HG03342 (cell line): ENCODE measurements around the gene NDUFAF8.

ENCODE experiments used
- ATAC-seq: cut with Tn5 transposase; IDR thresholded peaks from one replicate; pipeline ENCODE4 v1.9.1; 2021; ENCODE audit warnings: mild to moderate bottlenecking, moderate library complexity; ENCODE audit not compliant: unreplicated experiment

Gene NDUFAF8, protein sequence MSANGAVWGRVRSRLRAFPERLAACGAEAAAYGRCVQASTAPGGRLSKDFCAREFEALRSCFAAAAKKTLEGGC

GRCh38 chr17:81238815-81239713 is at the start of gene NDUFAF8, which contains the start of gene TEPSIN:
TSS of gene NDUFAF8 (plus strand) at chr17:81239318. CDS start at chr17:81239364, 46 bp downstream.
TSS of gene TEPSIN (minus strand) at chr17:81239055. CDS start at chr17:81239033, 22 bp downstream.
- ATAC-seq: peak; percentile 91

GRCh38 chr17:81189670-81190530 is 49.2 kb upstream of the NDUFAF8 start:
- ATAC-seq: no peak

DNA sequence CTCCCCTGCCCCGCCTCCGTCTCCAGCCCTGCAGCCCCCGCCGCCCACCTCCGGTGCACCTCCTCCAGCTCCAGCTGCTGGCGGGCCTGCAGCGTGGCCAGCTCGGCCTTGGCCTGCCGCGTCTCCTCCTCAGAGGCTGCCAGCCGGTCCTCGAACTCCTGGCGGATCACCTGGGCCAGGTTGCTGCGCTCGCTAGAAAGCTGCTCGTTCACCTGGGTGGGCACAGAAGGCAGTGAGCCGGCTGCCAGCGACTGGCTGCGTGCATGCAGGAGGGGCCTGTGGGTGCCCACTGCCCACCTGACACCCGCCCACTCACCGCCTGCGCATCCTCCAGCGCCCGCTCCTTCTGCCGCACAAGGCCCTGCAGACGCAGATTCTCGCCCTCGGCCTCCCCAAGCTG is 48.5 kb upstream of the NDUFAF8 start:
- no peak for ATAC-seq

DNA sequence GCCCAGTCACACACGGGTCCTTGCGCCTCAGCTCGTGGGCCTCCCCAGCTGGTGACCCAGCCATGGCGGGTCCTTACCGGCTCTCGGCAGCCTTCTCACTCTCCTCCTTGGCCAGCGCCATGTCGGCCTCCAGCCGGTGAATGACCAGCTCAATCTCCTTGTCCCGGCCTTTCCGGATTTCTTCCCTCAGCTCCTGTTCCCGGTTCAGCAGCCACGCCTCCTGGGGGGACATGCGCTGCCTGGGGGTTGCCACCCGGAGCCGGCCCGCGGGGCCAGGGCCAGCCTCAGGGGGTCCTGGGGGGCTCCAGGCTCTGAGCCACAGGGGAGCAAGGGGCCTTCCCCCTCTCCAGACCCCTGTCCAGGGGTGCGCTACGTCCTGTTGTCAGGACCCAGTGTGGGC is 48.0 kb upstream of the NDUFAF8 start:
- no peak for ATAC-seq

- no peak for ATAC-seq
Observed at GRCh38 chr17:81191646-81192045, 47.5 kb upstream of the NDUFAF8 start.

DNA sequence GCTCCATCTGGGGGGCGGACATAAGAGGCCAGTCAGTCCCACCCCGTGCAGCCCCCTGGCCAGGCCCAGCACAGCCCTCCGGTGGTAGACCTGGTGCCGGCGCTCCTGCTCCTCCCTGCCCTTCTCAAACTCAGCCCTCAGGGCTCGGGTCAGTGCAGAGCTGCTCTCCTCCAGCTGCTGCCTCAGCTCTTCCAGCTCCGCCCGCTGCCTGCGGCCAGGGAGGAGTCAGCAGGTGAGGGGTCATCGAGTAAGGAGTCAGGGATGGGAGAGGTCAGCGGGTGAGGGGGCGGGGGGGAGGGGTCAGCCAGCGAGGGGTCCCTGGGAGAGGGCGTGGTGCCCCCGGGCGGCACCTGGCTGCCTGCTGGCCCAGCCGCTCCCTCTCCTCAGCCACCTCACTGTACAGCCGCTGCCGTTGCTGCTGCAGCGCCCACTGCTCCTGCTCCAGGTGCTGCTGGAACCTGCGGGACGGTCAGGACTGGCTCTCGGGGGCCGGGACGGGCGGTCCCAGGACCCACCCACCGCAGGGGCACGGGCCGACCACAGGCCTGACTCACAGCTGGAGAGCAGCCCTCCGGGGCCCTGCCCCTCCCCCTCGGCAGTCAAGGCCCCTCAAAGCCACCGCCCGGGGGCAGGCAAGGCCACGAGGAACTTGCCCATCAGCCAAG is 46.6 kb upstream of the NDUFAF8 start:
- ATAC-seq: no peak

GRCh38 chr17:81193051-81193410 is 46.1 kb upstream of the NDUFAF8 start:
- ATAC-seq: no peak

DNA sequence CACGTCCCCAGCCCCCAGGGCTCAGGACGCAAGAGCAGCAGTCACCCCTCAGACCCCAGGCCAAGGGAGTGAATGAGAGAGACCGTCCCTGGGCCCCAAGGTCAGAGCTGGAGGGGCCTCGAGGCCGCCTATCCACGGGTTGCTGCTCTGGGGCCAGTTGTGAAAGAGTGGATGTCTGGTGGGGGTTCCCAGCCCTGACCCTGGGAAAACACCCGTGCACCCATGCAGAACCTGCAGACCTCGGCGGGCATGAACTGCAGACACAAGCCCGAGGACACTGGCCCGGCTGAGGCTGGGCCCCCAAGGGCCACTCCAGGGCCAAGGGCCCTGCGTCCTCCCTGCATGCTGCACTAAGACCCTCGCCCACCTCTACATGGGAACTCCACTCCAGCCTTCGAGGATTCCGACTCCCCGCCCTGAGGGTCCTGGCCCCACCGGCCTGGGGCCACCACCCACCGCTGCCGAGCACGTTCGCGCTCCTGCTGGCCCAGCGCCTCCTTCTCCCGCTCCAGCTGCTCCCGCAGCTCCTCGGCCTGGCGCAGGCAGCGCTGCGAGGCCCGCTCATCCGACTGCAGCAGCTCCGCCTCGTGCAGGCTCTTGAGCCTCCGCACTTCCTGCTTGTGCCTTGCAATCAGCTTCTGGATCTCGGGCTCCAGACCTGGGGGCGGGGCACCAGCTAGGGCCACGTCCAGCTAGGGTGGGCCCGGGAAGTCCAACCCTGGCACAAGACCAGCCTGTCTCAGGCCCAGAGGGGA is 45.5 kb upstream of the NDUFAF8 start:
- ATAC-seq: no peak

DNA sequence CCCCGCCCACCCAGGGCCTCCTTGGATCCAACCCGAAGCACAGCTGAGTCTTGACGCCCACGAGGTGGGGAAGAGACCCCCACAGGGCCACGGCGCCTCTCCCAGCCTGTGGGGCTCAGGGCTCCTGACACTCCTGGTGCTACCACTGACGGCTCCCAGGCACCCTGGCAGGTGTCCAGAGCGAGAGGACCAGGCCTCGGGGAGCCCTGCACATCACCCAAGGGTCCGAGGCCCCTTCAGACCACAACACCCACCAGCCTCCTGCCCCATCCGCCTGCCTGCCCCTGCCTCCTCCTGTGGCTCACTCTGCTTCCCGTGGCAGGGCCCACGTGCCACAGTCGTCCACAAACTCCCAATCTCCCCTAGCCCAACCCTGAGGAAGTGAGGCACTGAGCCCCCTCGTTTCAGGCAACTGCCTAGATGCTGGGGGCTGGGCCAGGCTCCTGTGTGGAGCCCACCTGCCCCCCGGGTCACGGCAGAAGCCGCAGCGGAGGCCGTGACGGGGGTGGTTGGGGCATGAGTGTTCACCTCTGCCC is 44.8 kb upstream of the NDUFAF8 start:
- ATAC-seq: no peak

GRCh38 chr17:81194941-81195901 is 43.9 kb upstream of the NDUFAF8 start:
- no peak for ATAC-seq

- ATAC-seq: no peak
Observed at GRCh38 chr17:81195941-81196495, 43.1 kb upstream of the NDUFAF8 start.

GRCh38 chr17:81196505-81197408 is 42.4 kb upstream of the NDUFAF8 start:
- ATAC-seq: no peak

- no peak for ATAC-seq
Observed at GRCh38 chr17:81197409-81197795, 41.7 kb upstream of the NDUFAF8 start.

DNA sequence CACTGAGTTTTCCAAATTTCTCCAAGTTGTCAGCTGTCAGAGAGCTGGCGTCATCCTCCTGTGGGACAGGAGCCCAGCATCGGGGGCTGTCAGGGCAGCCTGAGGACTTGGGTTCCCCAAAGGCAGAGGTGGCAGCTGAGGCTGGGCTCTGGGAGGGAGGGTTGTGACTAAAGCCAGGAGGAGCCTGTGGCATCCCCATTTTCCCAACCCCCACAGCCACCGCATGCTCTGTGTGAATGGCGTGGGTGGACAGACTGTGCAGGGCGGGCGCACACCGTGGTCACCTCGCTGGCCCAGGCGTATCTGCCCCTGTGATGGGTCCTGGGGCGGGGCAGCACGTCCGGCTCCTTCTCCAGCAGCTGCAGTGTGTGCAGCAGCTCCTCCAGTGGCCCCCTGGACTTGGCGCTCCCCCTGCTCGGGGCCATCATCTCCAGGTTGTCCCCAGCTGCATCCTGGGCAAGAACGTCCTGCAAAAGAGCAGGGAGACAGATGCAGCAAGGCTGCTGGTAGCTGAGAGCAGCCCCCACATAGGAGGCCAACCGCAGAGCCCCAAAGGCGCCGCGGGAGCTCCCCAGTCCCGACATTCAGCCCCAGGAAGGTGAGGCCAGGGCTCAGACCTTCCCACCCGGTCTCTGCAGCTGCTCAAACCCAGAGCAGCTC is 41.2 kb upstream of the NDUFAF8 start:
- no peak for ATAC-seq

DNA sequence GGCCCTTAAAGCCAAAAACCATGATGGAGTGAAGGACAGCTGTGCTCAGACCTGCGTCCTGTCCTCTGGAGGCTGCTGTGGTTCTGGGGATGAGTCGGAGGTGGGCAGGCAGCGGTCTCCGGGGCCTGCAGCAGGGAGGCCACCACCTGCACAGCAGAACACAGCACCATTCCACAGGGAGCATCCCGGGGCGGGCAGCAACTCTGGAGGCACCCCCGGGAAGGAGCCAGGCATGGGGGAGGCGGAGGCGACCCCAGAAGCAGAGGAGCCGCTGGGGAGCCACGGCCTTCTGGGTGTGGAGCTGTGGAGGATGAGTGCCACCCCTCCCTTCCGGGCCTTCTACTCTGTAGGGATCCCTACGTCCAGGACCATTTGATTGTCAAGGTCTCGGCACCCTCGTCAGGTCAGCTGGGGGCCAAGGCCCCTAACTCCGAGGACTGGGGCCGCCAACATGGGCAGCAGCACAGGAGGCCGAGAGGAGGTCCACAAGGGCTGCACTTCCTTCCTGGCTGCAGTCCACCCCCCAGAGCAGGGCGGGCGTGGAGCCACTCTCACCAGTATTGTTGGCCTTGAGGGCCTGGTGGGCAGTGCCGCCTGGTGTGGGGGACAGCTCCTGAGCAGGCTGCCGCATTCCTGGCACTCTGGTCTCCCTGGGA is 40.2 kb upstream of the NDUFAF8 start:
- no peak for ATAC-seq

GRCh38 chr17:81199482-81199830 is 39.7 kb upstream of the NDUFAF8 start:
- ATAC-seq: no peak

DNA sequence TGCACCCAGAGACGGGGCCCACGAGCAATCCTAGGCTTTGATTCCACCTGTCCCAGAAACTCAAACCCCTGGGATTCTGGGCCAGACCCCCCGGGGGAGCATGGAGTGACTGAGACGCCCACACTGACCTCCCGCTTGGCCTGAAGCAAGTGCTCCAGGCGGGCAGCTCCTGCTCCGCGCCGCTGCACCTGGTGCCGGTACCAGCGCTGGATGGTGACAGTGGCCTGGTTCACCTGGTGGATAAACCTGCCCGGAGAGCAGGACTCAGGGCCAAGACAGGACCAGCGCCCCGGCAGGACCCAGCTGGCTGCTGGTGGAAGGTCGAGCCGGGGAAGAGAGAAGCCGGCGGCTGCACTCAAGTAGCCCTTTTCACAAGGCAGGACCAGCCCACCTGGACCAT is 38.9 kb upstream of the NDUFAF8 start:
- no peak for ATAC-seq
